IMR-90 (cell line): ENCODE data around the gene RPL15.

ENCODE experiments used
- CTCF ChIP-seq: conservative IDR thresholded peaks from 2 replicates; pipeline ENCODE4 v1.5.1; 2012; ENCODE audit warnings: mild to moderate bottlenecking, low read depth, low read length, improper control_type of control experiment
- FOS ChIP-seq: fragments of 150-350 bp; IDR thresholded peaks from 2 replicates; pipeline ENCODE4 v1.6.1; 2016; ENCODE audit warnings: low read depth, low read length
- NFE2L2 ChIP-seq: fragments of 150-350 bp; IDR thresholded peaks from 2 replicates; pipeline ENCODE4 v1.6.1; 2016; ENCODE audit warnings: low read depth, mild to moderate bottlenecking, low read length
- POLR2A ChIP-seq: IDR thresholded peaks from 2 replicates; pipeline ENCODE4 v1.6.1; 2012; ENCODE audit warnings: mild to moderate bottlenecking, low read depth, low read length
- USF2 ChIP-seq: fragments of 150-350 bp; IDR thresholded peaks from 2 replicates; pipeline ENCODE4 v1.6.1; 2017; ENCODE audit warnings: mild to moderate bottlenecking, antibody characterized with exemption, low read length, low read depth

GRCh38 chr3:23889950-23890349, 27.0 kb upstream of the RPL15 start:
- TF ChIP-seq CTCF: no peak
- no peak for TF ChIP-seq POLR2A
- TF ChIP-seq FOS: no peak
- TF ChIP-seq NFE2L2: no peak
- no peak for TF ChIP-seq USF2
